Vagina (tissue), 2 donors: ENCODE data around the gene DICER1. TPM values are rescaled to one million over a fixed set of nuclear protein-coding genes. Genes with fewer than 3 reads are reported as not detected.

Experiments used
- DNase-seq, 2 donors: peaks; one replicate each; pipeline ENCODE4 v3.0.0-alpha.2; 2017; ENCODE audit errors: extremely low spot score in 2 of 2
- H3K27ac ChIP-seq: fragments of 200-600 bp; sonication (generic); one replicate; pipeline ENCODE4 v1.5.1; 2019
- H3K27me3 ChIP-seq: fragments of 200-600 bp; sonication (generic); one replicate; pipeline ENCODE4 v1.5.1; 2019
- H3K36me3 ChIP-seq, 2 donors: fragments of 200-600 bp; sonication (generic); one replicate each; pipeline ENCODE4 v1.5.1; 2017 to 2019
- H3K4me1 ChIP-seq: fragments of 200-600 bp; sonication (generic); one replicate; pipeline ENCODE4 v1.5.1; 2019
- H3K4me3 ChIP-seq, 2 donors: fragments of 200-600 bp; sonication (generic); 1 replicate in 1 of 2; 2 replicates in 1 of 2; pipeline ENCODE4 v1.5.1; 2016 to 2019
- H3K9me3 ChIP-seq: fragments of 200-600 bp; sonication (generic); one replicate; pipeline ENCODE4 v1.5.1; 2019
- POLR2A ChIP-seq, 2 donors: fragments of 450-650 bp; IDR thresholded peaks; one replicate each; pipeline ENCODE4 v1.6.1; 2017; ENCODE audit warnings: antibody characterized with exemption in 2 of 2, mild to moderate bottlenecking in 2 of 2, moderate library complexity in 2 of 2
- POLR2AphosphoS5 ChIP-seq, 2 donors: sonication (generic); formaldehyde crosslinking; IDR thresholded peaks; one replicate each; pipeline ENCODE4 v1.9.0; 2017; ENCODE audit warnings: antibody characterized with exemption in 2 of 2, mild to moderate bottlenecking in 2 of 2, low read depth in 1 of 2; ENCODE audit not compliant: insufficient read depth in 1 of 2
- intact Hi-C: fragments of 100-400 bp; cut with DNase I; formaldehyde crosslinking; loops from one replicate; pipeline ENCODE4 v1.15.1; 2023
- total RNA-seq: library from RNA; depleted of rRNA; stranded (reverse); fragments of >200 nt; gene quantifications from one replicate; pipeline ENCODE4 v1.2.3, GENCODE V29; 2016
- TF ChIP-seq, protein P1 (sequence below), 3 experiments: fragments of 450-650 bp in 2 of 3; fragments of 200-600 bp in 1 of 3; sonication (generic) in 1 of 3; IDR thresholded peaks; one replicate each; pipeline ENCODE4 v1.5.1; 2017 to 2019; ENCODE audit warnings: antibody characterized with exemption in 3 of 3, mild to moderate bottlenecking in 2 of 3, moderate library complexity in 2 of 3

Gene DICER1
- total RNA-seq, 1 donor from 2014 or later = 68.3 TPM

DNA sequence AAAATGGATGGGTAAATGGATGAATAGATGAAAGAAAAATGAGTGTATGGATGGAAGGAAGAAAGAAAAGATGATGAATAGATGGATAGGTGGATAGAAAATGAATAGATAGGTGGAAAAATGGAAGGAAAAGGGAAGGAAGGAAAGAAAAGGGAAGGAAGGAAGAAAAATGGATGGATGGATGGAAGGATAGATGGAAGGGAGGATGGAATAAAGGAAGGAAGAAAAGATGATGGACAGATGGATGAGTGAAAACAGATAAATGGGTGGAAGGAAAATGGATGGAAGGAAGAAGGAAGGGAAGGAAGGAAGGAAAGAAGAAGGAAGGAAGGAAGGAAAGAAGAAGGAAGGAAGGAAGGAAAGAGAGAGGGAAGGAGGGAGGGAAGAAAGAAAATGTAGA lies 107.4 kb downstream of the DICER1 start:
- DNase-seq = no peak
- Histone ChIP-seq H3K27me3 (no peaks in the 10 kb centered on the region), H3K36me3 (no peaks in the 10 kb centered on the region), H3K27ac (no peak overlapping the region), H3K9me3 (no peaks in the 10 kb centered on the region), H3K4me1 (peaks cover 5% of the 10 kb centered on the region), H3K4me3 (no peak overlapping the region)
- no peak for TF ChIP-seq POLR2A (IDR thresholded peaks at IDR 0.05)
- intact Hi-C loops = no loop called here

DNA sequence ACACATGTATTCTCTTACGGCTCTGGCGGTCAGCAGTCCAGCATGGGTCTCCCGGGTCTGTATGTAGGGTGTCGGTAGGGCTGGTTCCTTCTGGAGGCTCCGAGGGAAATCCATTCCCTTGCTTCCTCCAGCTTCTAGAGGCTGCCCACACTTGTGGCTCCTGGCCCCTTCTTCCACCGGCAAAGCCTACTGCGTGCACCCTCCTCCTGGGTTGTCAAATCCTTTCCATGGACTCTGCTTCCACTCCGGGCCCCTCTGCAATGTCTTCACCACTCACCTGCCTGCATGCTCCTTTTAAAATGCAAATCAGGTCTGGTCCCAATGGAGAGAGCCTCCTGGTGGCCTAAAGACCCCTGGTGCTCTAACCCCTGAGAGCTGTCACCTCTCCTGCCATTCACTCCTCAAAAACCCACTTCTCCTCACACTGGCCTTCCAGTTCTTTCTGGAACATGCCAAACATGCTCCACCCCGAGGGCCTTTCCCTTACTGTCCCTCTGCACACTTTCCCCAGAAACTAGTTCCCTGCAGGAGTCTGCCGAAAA lies 108.5 kb downstream of the DICER1 start:
- TF ChIP-seq, protein P1, sequence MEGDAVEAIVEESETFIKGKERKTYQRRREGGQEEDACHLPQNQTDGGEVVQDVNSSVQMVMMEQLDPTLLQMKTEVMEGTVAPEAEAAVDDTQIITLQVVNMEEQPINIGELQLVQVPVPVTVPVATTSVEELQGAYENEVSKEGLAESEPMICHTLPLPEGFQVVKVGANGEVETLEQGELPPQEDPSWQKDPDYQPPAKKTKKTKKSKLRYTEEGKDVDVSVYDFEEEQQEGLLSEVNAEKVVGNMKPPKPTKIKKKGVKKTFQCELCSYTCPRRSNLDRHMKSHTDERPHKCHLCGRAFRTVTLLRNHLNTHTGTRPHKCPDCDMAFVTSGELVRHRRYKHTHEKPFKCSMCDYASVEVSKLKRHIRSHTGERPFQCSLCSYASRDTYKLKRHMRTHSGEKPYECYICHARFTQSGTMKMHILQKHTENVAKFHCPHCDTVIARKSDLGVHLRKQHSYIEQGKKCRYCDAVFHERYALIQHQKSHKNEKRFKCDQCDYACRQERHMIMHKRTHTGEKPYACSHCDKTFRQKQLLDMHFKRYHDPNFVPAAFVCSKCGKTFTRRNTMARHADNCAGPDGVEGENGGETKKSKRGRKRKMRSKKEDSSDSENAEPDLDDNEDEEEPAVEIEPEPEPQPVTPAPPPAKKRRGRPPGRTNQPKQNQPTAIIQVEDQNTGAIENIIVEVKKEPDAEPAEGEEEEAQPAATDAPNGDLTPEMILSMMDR (IDR thresholded peaks at IDR 0.05) = no peak
- TF ChIP-seq POLR2A (IDR thresholded peaks at IDR 0.05) = no peak
- TF ChIP-seq POLR2AphosphoS5 (IDR thresholded peaks at IDR 0.05; ENCODE audit: insufficient read depth in 1 of 2, low read depth in 1 of 2) = no peak
- H3K4me1 ChIP-seq = peaks cover 5% of the 10 kb centered on the region
- intact Hi-C loops = no loop called here
- no peak for DNase-seq
- no peaks in the 10 kb centered on the region for H3K27me3 ChIP-seq
- no peak overlapping the region for H3K4me3 ChIP-seq
- no peak overlapping the region for H3K27ac ChIP-seq
- H3K36me3 ChIP-seq = no peaks in the 10 kb centered on the region
- no peaks in the 10 kb centered on the region for H3K9me3 ChIP-seq

DNA sequence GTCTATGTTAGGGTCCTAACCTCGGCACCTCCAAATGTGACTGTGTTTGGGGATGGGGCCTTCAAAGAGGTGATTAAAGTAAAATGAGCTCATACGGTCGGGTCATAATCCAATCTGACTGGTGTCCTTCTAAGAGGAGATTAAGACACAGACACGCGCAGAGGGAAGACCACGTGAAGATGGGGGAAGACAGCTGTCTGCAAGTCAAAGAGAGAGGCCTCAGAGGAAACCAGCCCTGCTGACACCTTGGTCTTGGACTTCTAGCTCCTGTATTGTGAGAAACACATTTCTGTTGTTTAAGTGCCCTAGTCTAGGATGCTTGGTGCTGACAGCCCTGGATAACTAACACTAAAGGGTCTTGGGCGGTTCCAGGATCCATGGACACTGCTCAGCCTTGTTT lies 109.6 kb downstream of the DICER1 start:
- H3K27ac ChIP-seq = peak overlapping the region; percentile 42

DNA sequence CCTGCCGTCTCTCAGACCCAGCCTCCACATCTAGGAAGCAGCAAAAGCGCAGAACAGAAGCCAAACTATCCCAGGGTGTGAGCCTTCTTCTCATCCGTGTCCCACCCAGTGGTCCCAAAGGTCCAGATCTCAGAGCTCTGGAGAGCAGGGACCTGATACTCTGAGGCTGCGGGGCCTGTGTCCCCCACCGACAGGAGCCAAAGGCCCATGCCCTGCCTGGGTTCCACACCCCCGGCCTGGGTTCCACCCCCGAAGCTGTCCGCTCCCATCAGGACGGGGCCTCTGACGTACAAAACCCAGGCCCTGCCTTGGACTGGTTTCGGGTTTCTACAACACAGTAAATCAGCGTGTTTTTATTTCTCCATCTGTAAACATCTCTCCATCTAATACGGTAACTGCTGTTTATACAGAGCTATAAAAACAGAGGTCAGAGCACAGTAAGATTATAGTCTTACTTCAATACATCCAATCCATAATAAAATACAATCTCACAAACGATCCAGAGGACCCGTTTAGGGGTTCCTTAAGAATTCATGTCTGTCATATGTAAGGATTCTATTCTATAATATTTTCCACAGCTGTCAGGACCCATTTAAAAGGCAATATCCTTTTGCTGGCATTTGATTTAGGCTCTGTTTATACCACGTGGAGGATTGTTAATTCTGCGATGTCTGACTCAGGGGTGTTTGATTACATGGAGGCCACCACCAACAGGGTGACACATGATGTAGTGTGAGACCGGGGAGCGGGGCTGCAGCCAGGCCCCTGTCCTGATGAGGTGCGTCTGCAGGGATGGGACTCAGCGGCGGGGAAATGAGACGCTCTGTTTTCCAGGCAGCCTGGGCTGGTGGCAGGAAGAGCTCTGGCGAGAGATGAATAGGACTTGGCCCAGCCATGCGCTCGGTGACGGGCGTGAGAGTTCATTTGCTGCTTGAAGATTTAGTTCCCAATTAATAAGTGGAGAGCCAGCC lies 110.3 kb downstream of the DICER1 start:
- Histone ChIP-seq H3K27me3 (no peaks in the 10 kb centered on the region), H3K4me3 (no peak overlapping the region), H3K9me3 (no peaks in the 10 kb centered on the region), H3K4me1 (peaks cover 5% of the 10 kb centered on the region), H3K27ac (peak overlapping the region; percentile 62), H3K36me3 (no peaks in the 10 kb centered on the region)
- intact Hi-C loops = no loop called here
- TF ChIP-seq POLR2AphosphoS5 (IDR thresholded peaks at IDR 0.05; ENCODE audit: insufficient read depth in 1 of 2, low read depth in 1 of 2) = peak in 1 of 2 donors; percentile 74
- no peak for TF ChIP-seq POLR2A (IDR thresholded peaks at IDR 0.05)
- DNase-seq = peak in 1 of 2 donors; percentile 88

More for the DNA sequence above, 109.6 kb downstream of the DICER1 start:
- Histone ChIP-seq H3K4me3 (no peak overlapping the region), H3K27me3 (no peaks in the 10 kb centered on the region), H3K4me1 (peaks cover 5% of the 10 kb centered on the region), H3K36me3 (no peaks in the 10 kb centered on the region), H3K9me3 (no peaks in the 10 kb centered on the region)
- no peak for DNase-seq
- intact Hi-C loops = no loop called here
- no peak for TF ChIP-seq POLR2A (IDR thresholded peaks at IDR 0.05)
- no peak for TF ChIP-seq POLR2AphosphoS5 (IDR thresholded peaks at IDR 0.05; ENCODE audit: insufficient read depth in 1 of 2, low read depth in 1 of 2)
- TF ChIP-seq, protein P1 (IDR thresholded peaks at IDR 0.05) = no peak

DNA sequence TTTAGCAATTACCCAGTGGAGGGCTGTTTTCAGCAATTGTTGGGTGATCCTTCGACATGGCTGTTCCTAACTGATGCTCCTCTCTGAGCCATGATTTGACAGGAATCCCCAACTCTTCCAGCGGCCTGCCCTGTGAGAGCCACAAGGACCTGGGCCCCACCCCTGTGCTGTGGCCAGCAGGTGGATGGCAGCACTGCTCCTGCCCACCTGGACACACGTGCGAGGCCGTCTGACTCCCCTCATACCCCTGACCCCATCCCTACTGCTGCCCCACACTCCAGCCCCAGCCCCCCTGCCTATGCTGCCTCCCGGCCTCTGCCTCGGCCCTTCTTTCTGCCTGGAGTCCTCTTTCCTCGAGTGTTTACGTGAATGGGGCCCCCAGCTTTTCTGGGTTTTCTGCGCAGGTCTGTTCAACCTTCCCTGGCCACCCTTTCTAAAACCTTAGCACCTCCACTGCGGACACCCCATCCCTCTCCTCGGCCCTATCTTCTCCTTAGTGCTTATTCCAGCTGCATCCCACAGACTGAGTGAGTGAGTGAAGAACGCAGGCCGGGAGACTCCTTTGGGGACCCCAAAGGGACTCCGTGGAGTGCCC lies 111.4 kb downstream of the DICER1 start:
- DNase-seq = peak in 1 of 2 donors; percentile 75
- Histone ChIP-seq H3K27ac (peak overlapping the region; percentile 62), H3K9me3 (no peaks in the 10 kb centered on the region), H3K27me3 (no peaks in the 10 kb centered on the region), H3K4me3 (no peak overlapping the region), H3K36me3 (no peaks in the 10 kb centered on the region), H3K4me1 (peaks cover 5% of the 10 kb centered on the region)
- TF ChIP-seq, protein P1 (IDR thresholded peaks at IDR 0.05) = no peak
- TF ChIP-seq POLR2A (IDR thresholded peaks at IDR 0.05) (no peak), POLR2AphosphoS5 (IDR thresholded peaks at IDR 0.05; ENCODE audit: insufficient read depth in 1 of 2, low read depth in 1 of 2) (no peak)
- intact Hi-C loops = no loop called here
